ENCODE results near the gene EHMT1. TPM values are rescaled to one million over a fixed set of nuclear protein-coding genes. Genes with fewer than 3 reads are reported as not detected.

Gene EHMT1
- total RNA-seq, 1 experiment from 2014 or later, result 63.9 TPM

DNA sequence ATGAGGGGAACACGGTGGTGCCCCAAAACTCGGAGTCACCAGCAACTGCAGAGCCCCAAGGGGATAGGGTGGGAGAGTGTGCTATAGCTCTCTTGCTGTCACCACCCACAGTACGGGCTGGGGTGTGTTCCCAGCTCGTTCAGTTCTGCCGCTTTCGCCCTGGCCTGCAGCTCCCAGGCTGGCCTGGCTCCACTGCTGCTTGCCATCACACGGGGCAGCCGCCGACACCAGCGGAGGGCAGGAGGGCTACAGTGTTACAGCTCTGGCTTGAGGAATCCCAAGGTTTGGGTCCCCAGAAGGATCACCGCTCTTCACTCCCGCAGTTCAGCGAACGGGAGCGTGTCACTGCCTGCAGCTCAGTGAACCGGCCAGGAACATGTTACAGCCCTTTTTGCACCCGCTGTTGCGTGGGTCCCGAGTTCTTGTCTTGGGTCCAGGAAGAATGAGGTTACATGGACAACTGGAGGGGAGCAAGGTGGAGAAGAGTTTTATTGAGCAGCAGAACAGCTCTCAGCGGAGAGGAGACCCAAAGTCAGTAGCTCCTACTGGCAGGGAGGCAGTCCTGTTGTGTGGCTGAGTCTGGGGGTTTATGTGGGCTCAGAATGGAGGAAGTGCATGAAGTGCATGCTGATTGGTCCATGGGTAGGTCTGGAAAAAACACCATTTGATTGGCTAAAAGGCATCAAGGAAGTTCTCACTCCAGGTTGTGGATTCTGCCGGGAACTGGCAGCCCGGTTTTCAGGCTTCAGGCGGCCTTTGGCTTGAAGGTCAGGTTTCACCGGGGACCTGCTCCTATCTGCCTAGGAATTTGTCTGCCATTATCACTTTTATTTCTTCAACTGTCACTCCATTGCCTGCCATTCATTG is 113.4 kb downstream of the EHMT1 start:
- H3K27me3 ChIP-seq (ENCODE audit: control insufficient read depth, insufficient read depth, low read length), result no peaks in the 10 kb centered on the region
- CTCF ChIA-PET, result no interaction called here
- POLR2A ChIA-PET, result no interaction called here
- H3K27ac ChIP-seq (ENCODE audit: low read length), result no peak overlapping the region
- no peak for DNase-seq (ENCODE audit: low read depth, low spot score)
- no TSS peak for BruUV-seq (replicated peaks)
- H3K9me3 ChIP-seq (ENCODE audit: control insufficient read depth, insufficient read depth, low read depth, low read length), result peaks cover 9% of the 10 kb centered on the region; the same call in 1 of the 2 replicates
- TF ChIP-seq, protein P1, sequence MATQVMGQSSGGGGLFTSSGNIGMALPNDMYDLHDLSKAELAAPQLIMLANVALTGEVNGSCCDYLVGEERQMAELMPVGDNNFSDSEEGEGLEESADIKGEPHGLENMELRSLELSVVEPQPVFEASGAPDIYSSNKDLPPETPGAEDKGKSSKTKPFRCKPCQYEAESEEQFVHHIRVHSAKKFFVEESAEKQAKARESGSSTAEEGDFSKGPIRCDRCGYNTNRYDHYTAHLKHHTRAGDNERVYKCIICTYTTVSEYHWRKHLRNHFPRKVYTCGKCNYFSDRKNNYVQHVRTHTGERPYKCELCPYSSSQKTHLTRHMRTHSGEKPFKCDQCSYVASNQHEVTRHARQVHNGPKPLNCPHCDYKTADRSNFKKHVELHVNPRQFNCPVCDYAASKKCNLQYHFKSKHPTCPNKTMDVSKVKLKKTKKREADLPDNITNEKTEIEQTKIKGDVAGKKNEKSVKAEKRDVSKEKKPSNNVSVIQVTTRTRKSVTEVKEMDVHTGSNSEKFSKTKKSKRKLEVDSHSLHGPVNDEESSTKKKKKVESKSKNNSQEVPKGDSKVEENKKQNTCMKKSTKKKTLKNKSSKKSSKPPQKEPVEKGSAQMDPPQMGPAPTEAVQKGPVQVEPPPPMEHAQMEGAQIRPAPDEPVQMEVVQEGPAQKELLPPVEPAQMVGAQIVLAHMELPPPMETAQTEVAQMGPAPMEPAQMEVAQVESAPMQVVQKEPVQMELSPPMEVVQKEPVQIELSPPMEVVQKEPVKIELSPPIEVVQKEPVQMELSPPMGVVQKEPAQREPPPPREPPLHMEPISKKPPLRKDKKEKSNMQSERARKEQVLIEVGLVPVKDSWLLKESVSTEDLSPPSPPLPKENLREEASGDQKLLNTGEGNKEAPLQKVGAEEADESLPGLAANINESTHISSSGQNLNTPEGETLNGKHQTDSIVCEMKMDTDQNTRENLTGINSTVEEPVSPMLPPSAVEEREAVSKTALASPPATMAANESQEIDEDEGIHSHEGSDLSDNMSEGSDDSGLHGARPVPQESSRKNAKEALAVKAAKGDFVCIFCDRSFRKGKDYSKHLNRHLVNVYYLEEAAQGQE (IDR thresholded peaks at IDR 0.05; ENCODE audit: insufficient read depth in 1 of 2, low read depth in 2 of 2, low read length in 1 of 2), result no peak
- no peaks in the 10 kb centered on the region for H3K4me1 ChIP-seq (ENCODE audit: control insufficient read depth, insufficient read depth, low read length)
- no peak overlapping the region for H3K4me3 ChIP-seq (ENCODE audit: low read depth in 2 of 2, low read length in 2 of 2)
- H3K36me3 ChIP-seq (ENCODE audit: control insufficient read depth, insufficient read depth, low read length), result no peaks in the 10 kb centered on the region; the same call in 1 of the 2 replicates
- intact Hi-C loops (cut with micrococcal nuclease; ENCODE audit: unreplicated experiment), result no loop called here
- in situ Hi-C loops (cut with HindIII; ENCODE audit: low pct_unique_long_range_greater_than_20kb, low sequenced_read_pairs), result no loop called here
- no peak for ATAC-seq

GRCh38 chr9:137733429-137733828 is 114.6 kb downstream of the EHMT1 start:
- Histone ChIP-seq H3K27me3 (ENCODE audit: control insufficient read depth, insufficient read depth, low read length) (no peaks in the 10 kb centered on the region), H3K36me3 (ENCODE audit: control insufficient read depth, insufficient read depth, low read length) (no peaks in the 10 kb centered on the region), H3K9me3 (ENCODE audit: control insufficient read depth, insufficient read depth, low read depth, low read length) (peaks cover 9% of the 10 kb centered on the region; the same call in 1 of the 2 replicates), H3K27ac (ENCODE audit: low read length) (no peak overlapping the region), H3K4me3 (ENCODE audit: low read depth in 2 of 2, low read length in 2 of 2) (no peak overlapping the region), H3K4me1 (ENCODE audit: control insufficient read depth, insufficient read depth, low read length) (no peaks in the 10 kb centered on the region)
- intact Hi-C loops (cut with micrococcal nuclease; ENCODE audit: unreplicated experiment), result no loop called here
- BruUV-seq (replicated peaks), result no TSS peak
- DNase-seq (ENCODE audit: low read depth, low spot score), result no peak
- in situ Hi-C loops (cut with HindIII; ENCODE audit: low pct_unique_long_range_greater_than_20kb, low sequenced_read_pairs), result no loop called here
- no peak for ATAC-seq
- ChIA-PET CTCF (no interaction called here), POLR2A (interaction anchor here (0.6 kb wide), 1 partner anchor 61 kb away, joined by 7 read pairs; no protein-coding TSS in a partner anchor)
- no peak for TF ChIP-seq TCF7L2 (IDR thresholded peaks at IDR 0.05; ENCODE audit: low read depth, low read length)
- TF ChIP-seq CTCF (IDR thresholded peaks at IDR 0.05), result no peak
- TF ChIP-seq SIN3A (IDR thresholded peaks at IDR 0.05; ENCODE audit: borderline replicate concordance, insufficient read depth, low read depth, low read length), result no peak
- no peak for TF ChIP-seq POLR2AphosphoS5 (IDR thresholded peaks at IDR 0.05; ENCODE audit: low read depth, low read length)
- TF ChIP-seq, protein P1 (IDR thresholded peaks at IDR 0.05; ENCODE audit: insufficient read depth in 1 of 2, low read depth in 2 of 2, low read length in 1 of 2), result no peak

Data from Panc1 (cell line).